ENCODE results near the gene RASGRF1. TPM values are rescaled to one million over a fixed set of nuclear protein-coding genes. Genes with fewer than 3 reads are reported as not detected.

Gene RASGRF1
- total and polyA plus RNA-seq, 9 of the 15 experiments (the other 6 are each of a cell fraction or from before 2014, with no cell fraction given) = 0.03 to 0.58 (median 0.06) TPM; not detected in 1

DNA sequence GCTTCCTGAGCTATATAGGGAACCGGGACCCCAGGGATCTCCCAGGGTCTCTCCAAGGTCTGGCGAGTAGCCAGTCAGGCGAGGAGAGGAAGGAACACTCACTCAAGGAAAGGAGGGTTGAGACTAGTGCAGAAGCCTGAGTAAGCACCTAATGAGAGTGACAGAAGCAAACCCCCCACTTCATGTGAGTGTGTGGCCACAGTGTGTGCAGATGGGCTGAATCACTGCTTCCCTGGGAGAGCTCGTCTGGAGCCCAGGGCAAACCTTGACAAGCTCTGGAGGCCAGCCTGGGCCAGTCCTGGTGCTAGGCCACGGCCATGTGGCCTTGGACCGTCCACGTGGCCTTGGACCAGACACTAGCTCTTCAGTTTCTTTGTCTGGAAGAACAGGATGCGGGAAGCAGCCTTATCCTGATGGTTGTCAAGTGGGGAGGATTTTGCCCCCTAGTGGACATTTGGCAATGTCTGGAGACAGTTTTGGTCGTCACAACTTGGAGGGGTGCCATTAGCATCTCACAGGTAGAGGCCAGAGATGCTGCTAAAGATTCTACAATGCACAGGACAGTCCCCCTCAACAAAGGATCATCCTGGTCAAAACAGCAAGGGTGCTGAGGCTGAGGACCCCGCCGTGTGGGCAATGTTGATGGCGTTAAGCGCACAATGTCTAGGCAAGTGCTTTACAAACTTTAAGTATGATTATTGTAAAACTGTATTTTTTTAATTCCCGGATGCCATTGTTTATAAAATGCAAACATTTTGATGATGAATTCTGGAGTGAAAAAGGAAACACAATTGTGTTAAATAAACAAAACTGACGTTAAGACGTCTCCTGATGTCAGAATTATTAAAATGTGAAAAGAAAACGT, 110.9 kb downstream of the RASGRF1 start (continued):
- peak in 1 of 2 experiments; percentile 51 for TF ChIP-seq E2F6 (IDR thresholded peaks at IDR 0.05; ENCODE audit: borderline replicate concordance in 1 of 2, extremely low read depth in 1 of 2, insufficient read depth in 1 of 2, insufficient read length in 1 of 2, low read depth in 1 of 2, low read length in 1 of 2, poor library complexity in 1 of 2, severe bottlenecking in 1 of 2)
- TF ChIP-seq GATAD2B (IDR thresholded peaks at IDR 0.05; ENCODE audit: borderline replicate concordance) = no peak
- peak; percentile 81 for TF ChIP-seq SMC3 (conservative IDR thresholded peaks at IDR 0.05; ENCODE audit: insufficient read depth, low read depth, low read length)
- TF ChIP-seq POLR2H (tag; IDR thresholded peaks at IDR 0.05; ENCODE audit: low read depth) = no peak
- TF ChIP-seq TCF3 (CRISPR knock-in tag; IDR thresholded peaks at IDR 0.05) = no peak
- TF ChIP-seq ZNF77 (CRISPR knock-in tag; IDR thresholded peaks at IDR 0.05) = no peak
- no peak for TF ChIP-seq SAFB (IDR thresholded peaks at IDR 0.05; ENCODE audit: borderline replicate concordance, low read depth, low read length)
- TF ChIP-seq HMG20B (CRISPR knock-in tag; IDR thresholded peaks at IDR 0.05) = no peak
- TF ChIP-seq ZNF23 (CRISPR knock-in tag; IDR thresholded peaks at IDR 0.05) = no peak
- TF ChIP-seq ZNF316 (IDR thresholded peaks at IDR 0.05) = no peak
- TF ChIP-seq TFAM (CRISPR knock-in tag; conservative IDR thresholded peaks at IDR 0.05) = no peak
- TF ChIP-seq SUPT5H (IDR thresholded peaks at IDR 0.05) = no peak
- TF ChIP-seq ZNF217 (CRISPR knock-in tag; IDR thresholded peaks at IDR 0.05) = no peak
- no peak for TF ChIP-seq EZH2 (IDR thresholded peaks at IDR 0.05; ENCODE audit: borderline replicate concordance, low read depth, low read length)
- no peak for TF ChIP-seq CREB1 (IDR thresholded peaks at IDR 0.05)
- 0 out of 2 replicates have a peak, but pooled peaks have one; percentile 21 for TF ChIP-seq CREB1 (CRISPR knock-in tag; IDR thresholded peaks at IDR 0.05)
- TF ChIP-seq IRF9 (tag; IDR thresholded peaks at IDR 0.05) = no peak
- no peak for TF ChIP-seq CREB5 (CRISPR knock-in tag; IDR thresholded peaks at IDR 0.05)
